ENCODE data around the gene PCP4. TPM values are rescaled to one million over a fixed set of nuclear protein-coding genes. Genes with fewer than 3 reads are reported as not detected.

PCP4 gene
- total RNA-seq, 1 donor from 2014 or later: not detected

DNA sequence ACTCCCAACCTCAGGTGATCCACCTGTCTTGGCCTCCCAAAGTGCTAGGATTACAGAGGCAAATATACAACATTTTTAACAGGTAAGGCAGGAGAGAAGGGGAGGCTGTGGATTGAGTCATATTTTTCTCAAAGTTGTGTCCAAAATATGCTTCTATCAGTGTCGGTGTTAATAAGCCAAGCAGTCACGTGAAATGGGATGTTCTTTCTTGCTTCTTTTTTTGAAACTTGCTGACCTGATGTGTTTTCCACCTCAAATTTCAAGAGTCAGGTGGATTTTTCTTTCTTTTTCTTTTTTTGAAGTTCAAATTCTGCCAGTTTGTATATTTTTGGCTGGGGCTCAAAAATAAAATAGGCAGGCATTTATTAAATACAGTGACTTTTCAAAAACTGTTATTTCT, 91.5 kb downstream of the PCP4 start:
- no peak for TF ChIP-seq CTCF (IDR thresholded peaks at IDR 0.05)
- Mint-ChIP-seq H3K4me1 (ENCODE audit: low read depth) (no peaks in the 10 kb centered on the region), H3K36me3 (ENCODE audit: low read depth) (no peaks in the 10 kb centered on the region), H3K9me3 (ENCODE audit: low read depth) (peaks cover 37% of the 10 kb centered on the region), H3K27ac (ENCODE audit: unreplicated experiment) (no peak overlapping the region), H3K4me3 (ENCODE audit: unreplicated experiment) (no peak overlapping the region), H3K27me3 (ENCODE audit: low read depth) (no peaks in the 10 kb centered on the region)
- DNase-seq (ENCODE audit: low spot score): no peak

DNA sequence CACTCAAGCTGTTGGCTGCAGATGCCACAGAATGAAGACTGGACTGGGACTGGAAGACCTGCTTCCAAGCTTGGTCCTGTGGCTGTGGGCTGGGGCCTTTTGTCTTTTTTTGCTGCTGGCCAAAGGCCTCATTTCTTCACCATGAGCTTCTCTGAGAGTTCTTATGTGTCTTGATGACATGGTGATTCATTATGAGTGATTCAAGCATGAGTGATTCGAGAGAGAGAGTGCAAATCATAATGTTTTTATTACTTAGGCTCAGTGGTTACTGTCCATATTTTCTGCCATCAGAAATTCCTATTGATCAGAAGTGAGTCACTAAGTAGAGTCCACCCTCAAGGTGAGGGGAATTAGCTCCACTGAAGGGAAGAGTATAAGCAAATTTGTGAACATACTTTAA, 94.0 kb downstream of the PCP4 start:
- no peak overlapping the region for H3K27ac Mint-ChIP-seq (ENCODE audit: unreplicated experiment)
- no peaks in the 10 kb centered on the region for H3K36me3 Mint-ChIP-seq (ENCODE audit: low read depth)
- H3K4me3 Mint-ChIP-seq (ENCODE audit: unreplicated experiment): no peak overlapping the region
- TF ChIP-seq CTCF (IDR thresholded peaks at IDR 0.05): no peak
- no peaks in the 10 kb centered on the region for H3K4me1 Mint-ChIP-seq (ENCODE audit: low read depth)
- no peaks in the 10 kb centered on the region for H3K27me3 Mint-ChIP-seq (ENCODE audit: low read depth)
- peaks cover 44% of the 10 kb centered on the region for H3K9me3 Mint-ChIP-seq (ENCODE audit: low read depth)
- no peak for DNase-seq (ENCODE audit: low spot score)

DNA sequence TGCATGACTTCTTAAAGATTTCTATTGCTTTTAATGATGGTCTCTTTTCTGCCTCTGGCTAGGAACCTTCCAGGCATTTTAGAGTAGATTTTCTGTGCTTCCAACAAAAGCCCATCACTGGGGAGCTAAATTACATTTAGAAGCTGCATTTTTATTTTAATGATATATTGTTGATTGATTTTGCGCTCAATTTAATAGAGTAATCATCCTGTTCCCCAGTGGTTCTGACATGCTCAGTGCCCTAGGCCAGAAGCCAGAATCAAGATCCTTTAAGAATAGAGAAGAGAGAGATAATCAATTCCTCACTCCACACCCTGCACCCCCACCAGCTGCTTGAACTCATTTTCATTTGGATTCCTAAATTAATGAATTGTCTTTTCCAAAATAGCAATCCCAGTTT, 97.8 kb downstream of the PCP4 start:
- no peak for TF ChIP-seq CTCF (IDR thresholded peaks at IDR 0.05)
- no peak overlapping the region for H3K27ac Mint-ChIP-seq (ENCODE audit: unreplicated experiment)
- no peaks in the 10 kb centered on the region for H3K36me3 Mint-ChIP-seq (ENCODE audit: low read depth)
- H3K27me3 Mint-ChIP-seq (ENCODE audit: low read depth): no peaks in the 10 kb centered on the region
- DNase-seq (ENCODE audit: low spot score): no peak
- no peak overlapping the region for H3K4me3 Mint-ChIP-seq (ENCODE audit: unreplicated experiment)
- no peaks in the 10 kb centered on the region for H3K4me1 Mint-ChIP-seq (ENCODE audit: low read depth)
- H3K9me3 Mint-ChIP-seq (ENCODE audit: low read depth): peaks cover 46% of the 10 kb centered on the region

GRCh38 chr21:39966786-39967185, 99.5 kb downstream of the PCP4 start:
- Mint-ChIP-seq H3K27ac (ENCODE audit: unreplicated experiment) (no peak overlapping the region), H3K36me3 (ENCODE audit: low read depth) (no peaks in the 10 kb centered on the region), H3K27me3 (ENCODE audit: low read depth) (no peaks in the 10 kb centered on the region), H3K4me3 (ENCODE audit: unreplicated experiment) (no peak overlapping the region), H3K4me1 (ENCODE audit: low read depth) (no peaks in the 10 kb centered on the region), H3K9me3 (ENCODE audit: low read depth) (peaks cover 34% of the 10 kb centered on the region)
- DNase-seq (ENCODE audit: low spot score): no peak
- TF ChIP-seq CTCF (IDR thresholded peaks at IDR 0.05): no peak

DNA sequence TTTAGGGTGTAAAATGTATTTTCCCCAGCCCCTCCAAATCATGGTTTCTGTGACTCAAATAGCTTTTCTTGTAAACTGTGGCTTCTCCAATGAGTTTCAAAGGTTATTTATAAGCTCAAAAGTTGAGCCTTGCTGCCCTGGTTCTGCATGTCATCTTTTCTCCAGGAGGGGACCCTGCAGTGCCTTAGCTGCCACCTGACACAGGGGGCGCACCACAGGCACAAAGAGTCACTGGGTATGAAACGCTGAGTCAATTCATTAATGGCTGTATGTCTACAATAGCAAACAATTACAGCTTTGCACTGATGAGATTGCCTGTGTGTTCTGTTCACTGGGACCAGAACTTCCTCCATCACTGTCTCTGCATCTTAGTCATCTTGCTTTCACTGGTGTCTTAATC, 100.8 kb downstream of the PCP4 start:
- no peaks in the 10 kb centered on the region for H3K36me3 Mint-ChIP-seq (ENCODE audit: low read depth)
- no peak for DNase-seq (ENCODE audit: low spot score)
- TF ChIP-seq CTCF (IDR thresholded peaks at IDR 0.05): no peak
- no peak overlapping the region for H3K27ac Mint-ChIP-seq (ENCODE audit: unreplicated experiment)
- peaks cover 28% of the 10 kb centered on the region for H3K9me3 Mint-ChIP-seq (ENCODE audit: low read depth)
- H3K4me3 Mint-ChIP-seq (ENCODE audit: unreplicated experiment): no peak overlapping the region
- H3K27me3 Mint-ChIP-seq (ENCODE audit: low read depth): no peaks in the 10 kb centered on the region
- H3K4me1 Mint-ChIP-seq (ENCODE audit: low read depth): no peaks in the 10 kb centered on the region

Measured in chondrocyte (in vitro differentiated cells).